ENCODE measurements around the gene BPGM. TPM values are rescaled to one million over a fixed set of nuclear protein-coding genes. Genes with fewer than 3 reads are reported as not detected.

Gene BPGM
- total RNA-seq, 2 experiments from 2014 or later = 23.7 to 24.9 TPM

DNA sequence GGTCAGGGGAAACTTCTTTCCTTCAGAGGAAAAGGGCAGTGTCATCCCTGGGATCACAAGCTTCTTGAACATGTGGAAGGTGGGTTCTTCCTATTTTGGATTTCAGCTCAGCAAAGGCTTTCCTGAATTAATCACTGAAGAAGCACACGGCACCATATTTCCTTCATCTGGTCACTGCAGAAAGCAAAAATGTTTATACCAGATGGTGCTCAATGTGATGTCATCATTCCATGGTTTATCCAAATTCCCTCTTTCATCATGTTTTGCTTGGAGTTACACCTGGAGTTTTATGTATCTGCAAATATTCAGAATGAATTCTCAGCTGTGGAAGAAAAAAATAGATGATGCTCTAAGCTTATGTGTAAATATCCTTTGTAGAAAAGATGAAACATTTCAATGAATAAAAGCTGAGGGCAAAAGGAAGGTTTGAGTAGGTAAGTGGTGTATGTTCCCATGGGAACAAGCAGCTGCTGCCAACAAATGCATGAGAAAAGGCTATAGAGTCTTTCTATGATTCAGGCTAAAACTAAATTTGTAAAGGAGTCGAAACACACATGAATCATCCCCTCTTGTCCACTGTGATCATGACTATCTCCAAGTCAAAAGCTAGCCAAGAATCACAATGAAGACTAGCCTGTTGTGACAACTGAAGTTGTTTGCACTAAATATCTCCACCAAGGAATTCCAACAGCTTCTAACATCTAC is 26.9 kb upstream of the BPGM start:
- no peaks in the 10 kb centered on the region for H3K9me3 Mint-ChIP-seq

DNA sequence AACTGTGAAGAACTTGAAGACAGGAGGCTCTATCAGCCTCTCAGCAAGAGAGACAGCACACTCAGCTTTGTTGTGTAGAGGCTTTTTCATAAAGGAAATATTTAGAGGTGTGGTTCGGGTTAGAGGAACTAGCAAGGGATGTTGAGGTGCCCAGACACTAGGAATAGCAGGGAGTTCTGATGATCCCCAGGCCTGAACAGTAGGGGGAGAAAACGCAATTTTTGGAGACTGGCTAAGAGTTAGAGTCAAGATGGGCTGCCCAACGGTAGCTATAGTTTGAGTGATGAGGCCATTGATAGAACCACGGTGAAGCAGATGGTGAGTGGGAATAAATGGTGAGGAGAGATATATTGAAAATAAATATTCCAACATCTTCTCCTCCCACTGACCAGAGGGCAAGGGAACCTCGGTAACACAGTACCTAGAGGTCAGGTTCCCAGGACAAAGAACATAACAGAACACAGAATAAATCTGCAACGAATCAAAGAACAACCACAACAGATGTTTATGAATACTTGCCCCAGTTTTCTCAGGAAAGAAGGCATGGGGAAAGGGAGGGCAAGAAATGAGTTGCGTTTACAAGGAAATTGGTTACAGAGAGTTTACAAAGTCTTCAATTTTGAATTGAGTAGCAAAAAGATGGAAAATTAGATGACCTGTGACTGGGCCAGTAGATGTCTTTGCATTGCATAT is 24.2 kb upstream of the BPGM start:
- no peak for DNase-seq
- H3K27ac Mint-ChIP-seq = no peak overlapping the region
- H3K27me3 Mint-ChIP-seq = peaks cover 45% of the 10 kb centered on the region
- H3K4me1 Mint-ChIP-seq (ENCODE audit: low read depth) = no peaks in the 10 kb centered on the region
- CTCF ChIA-PET = interaction anchor here (0.6 to 3.6 kb wide), 2 partner anchors 10 to 37 kb away, joined by 3 to 23 read pairs; no protein-coding TSS in a partner anchor
- no peaks in the 10 kb centered on the region for H3K36me3 Mint-ChIP-seq
- intact Hi-C loops (cut with micrococcal nuclease) = no loop called here
- no peak overlapping the region for H3K4me3 Mint-ChIP-seq
- no peaks in the 10 kb centered on the region for H3K9me3 Mint-ChIP-seq
- POLR2A ChIA-PET = no interaction called here

More for the DNA sequence above, 26.9 kb upstream of the BPGM start:
- peaks cover 39% of the 10 kb centered on the region for H3K27me3 Mint-ChIP-seq
- no peak overlapping the region for H3K4me3 Mint-ChIP-seq
- no peak overlapping the region for H3K27ac Mint-ChIP-seq
- no peaks in the 10 kb centered on the region for H3K4me1 Mint-ChIP-seq (ENCODE audit: low read depth)
- intact Hi-C loops (cut with micrococcal nuclease) = no loop called here
- POLR2A ChIA-PET = no interaction called here
- CTCF ChIA-PET = interaction anchor here (1.1 to 3.6 kb wide), 3 partner anchors 11 to 67 kb away, joined by 3 to 23 read pairs (median 19); no protein-coding TSS in a partner anchor
- DNase-seq = no peak
- no peaks in the 10 kb centered on the region for H3K36me3 Mint-ChIP-seq

DNA sequence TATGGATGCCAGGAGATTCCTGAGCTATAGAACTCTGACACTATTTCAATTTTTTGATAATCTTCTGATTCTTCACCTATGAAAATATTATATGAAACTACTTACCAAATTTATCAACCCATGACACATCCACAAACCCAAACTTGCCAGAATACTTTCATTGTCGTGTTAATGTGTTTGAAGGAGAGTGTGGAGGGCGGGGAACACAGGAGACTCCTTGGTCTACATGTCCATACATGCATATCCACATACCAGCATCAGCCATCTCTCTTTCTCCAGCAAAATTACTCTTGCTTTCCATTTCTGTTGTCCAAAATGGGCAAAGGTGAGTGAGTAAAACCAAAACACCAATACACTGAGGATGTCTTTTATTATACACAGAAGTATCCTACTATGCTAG is 23.5 kb upstream of the BPGM start:
- intact Hi-C loops (cut with micrococcal nuclease) = no loop called here
- no peak overlapping the region for H3K27ac Mint-ChIP-seq
- CTCF ChIA-PET = interaction anchor here (0.7 to 1.3 kb wide), 2 partner anchors 15 to 17 kb away, joined by 3 read pairs; no protein-coding TSS in a partner anchor
- H3K4me1 Mint-ChIP-seq (ENCODE audit: low read depth) = no peaks in the 10 kb centered on the region
- DNase-seq = no peak
- no peaks in the 10 kb centered on the region for H3K36me3 Mint-ChIP-seq
- H3K9me3 Mint-ChIP-seq = no peaks in the 10 kb centered on the region
- POLR2A ChIA-PET = no interaction called here
- H3K27me3 Mint-ChIP-seq = peaks cover 50% of the 10 kb centered on the region
- H3K4me3 Mint-ChIP-seq = no peak overlapping the region

DNA sequence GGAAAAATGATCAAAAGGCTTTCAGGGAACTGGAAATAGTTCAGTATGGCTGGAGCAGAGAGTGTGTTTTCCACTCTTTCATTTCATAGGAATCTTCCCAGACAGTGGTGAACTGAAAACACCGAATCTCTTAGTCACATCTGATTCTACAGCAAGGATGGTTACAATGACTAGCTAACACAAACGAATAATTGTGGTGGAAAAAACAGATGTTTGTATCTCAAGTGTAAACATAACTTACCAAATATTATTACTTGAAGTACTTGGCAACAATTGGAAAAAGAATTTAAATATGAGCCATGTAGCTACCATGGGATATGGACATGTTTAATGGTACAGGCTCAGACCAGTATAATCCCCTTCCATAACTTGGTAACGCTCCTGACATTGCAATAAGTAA is 21.1 kb upstream of the BPGM start:
- H3K4me1 Mint-ChIP-seq (ENCODE audit: low read depth) = no peaks in the 10 kb centered on the region
- no peak overlapping the region for H3K27ac Mint-ChIP-seq
- ChIA-PET POLR2A (no interaction called here), CTCF (interaction anchor here (1.0 kb wide), 1 partner anchor 19 kb away, joined by 3 read pairs; no protein-coding TSS in a partner anchor)
- H3K36me3 Mint-ChIP-seq = no peaks in the 10 kb centered on the region
- intact Hi-C loops (cut with micrococcal nuclease) = no loop called here
- no peak for DNase-seq
- H3K27me3 Mint-ChIP-seq = peaks cover 57% of the 10 kb centered on the region
- H3K9me3 Mint-ChIP-seq = no peaks in the 10 kb centered on the region
- H3K4me3 Mint-ChIP-seq = no peak overlapping the region

DNA sequence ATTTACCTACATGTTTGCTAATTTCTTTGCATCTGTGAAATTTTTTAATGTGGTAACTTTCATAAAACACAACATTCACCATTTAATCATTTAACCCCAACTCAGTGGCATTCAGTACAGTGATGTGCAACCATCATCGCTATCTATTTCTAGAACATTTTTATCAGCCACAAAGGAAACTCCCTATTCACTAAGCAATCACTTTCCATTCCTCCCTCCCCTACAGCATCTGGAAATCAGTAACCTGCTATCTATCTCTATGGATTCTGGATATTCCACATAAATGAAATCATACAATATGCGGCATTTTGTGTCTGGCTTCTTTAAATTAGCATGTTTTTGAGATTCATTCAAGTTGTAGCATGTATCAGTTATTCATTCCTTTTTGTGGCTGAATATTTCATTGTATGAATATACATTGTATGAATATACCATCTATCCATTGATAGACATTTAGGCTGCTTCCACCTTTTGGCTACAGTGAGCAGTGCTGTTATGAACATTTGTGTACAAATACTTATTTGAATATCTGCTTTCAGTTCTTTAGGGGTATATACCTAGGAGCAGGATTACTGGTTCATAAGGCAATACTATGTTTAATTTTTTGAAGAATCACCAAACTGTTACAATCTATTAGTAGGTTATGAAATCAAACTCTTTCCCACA is 19.4 kb upstream of the BPGM start:
- Mint-ChIP-seq H3K4me1 (ENCODE audit: low read depth) (no peaks in the 10 kb centered on the region), H3K4me3 (no peak overlapping the region), H3K27ac (no peak overlapping the region), H3K36me3 (no peaks in the 10 kb centered on the region), H3K9me3 (no peaks in the 10 kb centered on the region), H3K27me3 (peaks cover 52% of the 10 kb centered on the region)
- POLR2A ChIA-PET = interaction anchor here (1.0 kb wide), 1 partner anchor 19 kb away, joined by 3 read pairs; no protein-coding TSS in a partner anchor
- intact Hi-C loops (cut with micrococcal nuclease) = no loop called here
- CTCF ChIA-PET = interaction anchor here (1.1 kb wide), 1 partner anchor 327 kb away, joined by 3 read pairs; no protein-coding TSS in a partner anchor
- no peak for DNase-seq

DNA sequence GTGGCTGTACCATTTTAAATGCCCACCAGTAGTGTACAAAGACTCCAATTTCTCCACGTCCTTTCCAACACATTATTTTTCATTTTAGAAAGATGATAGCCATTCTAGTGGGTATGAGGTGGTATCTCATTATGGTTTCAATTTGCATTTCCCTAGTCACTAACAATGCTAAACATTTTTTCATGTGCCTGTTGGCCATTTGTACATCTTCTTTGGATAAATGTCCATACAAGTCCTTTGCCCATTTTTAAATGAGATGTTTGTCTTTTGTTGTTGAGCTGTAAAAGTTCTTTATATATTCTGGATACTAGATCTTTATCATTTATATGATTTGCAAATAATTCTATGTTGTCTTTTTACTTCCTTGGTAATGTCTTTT is 18.9 kb upstream of the BPGM start:
- ChIA-PET CTCF (interaction anchor here (1.1 kb wide), 1 partner anchor 326 kb away, joined by 3 read pairs; no protein-coding TSS in a partner anchor), POLR2A (no interaction called here)
- no peak for DNase-seq
- Mint-ChIP-seq H3K36me3 (no peaks in the 10 kb centered on the region), H3K9me3 (no peaks in the 10 kb centered on the region), H3K27me3 (peaks cover 47% of the 10 kb centered on the region), H3K4me3 (no peak overlapping the region), H3K4me1 (ENCODE audit: low read depth) (no peaks in the 10 kb centered on the region), H3K27ac (no peak overlapping the region)
- intact Hi-C loops (cut with micrococcal nuclease) = no loop called here

DNA sequence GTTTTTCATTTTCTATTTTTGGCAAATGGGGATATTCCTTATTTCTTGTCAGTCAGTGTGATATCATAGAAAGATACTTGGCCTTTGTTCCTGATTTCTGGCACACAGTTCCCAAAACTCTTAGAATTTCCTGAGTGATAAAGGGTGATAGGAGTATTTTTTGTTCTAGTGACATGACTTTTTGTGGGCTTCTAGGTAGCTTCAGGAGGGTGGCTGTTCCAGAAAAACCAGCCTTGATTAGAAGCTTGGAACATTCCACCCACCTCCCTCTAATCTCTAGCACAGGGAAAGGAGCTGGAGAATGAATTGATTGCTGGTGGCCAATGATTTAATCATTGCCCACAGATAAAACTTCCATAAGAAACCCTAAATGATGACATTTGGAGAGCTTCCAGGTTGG is 17.2 kb upstream of the BPGM start:
- Mint-ChIP-seq H3K4me1 (ENCODE audit: low read depth) (no peaks in the 10 kb centered on the region), H3K4me3 (no peak overlapping the region), H3K27me3 (peaks cover 39% of the 10 kb centered on the region), H3K9me3 (no peaks in the 10 kb centered on the region), H3K27ac (no peak overlapping the region), H3K36me3 (no peaks in the 10 kb centered on the region)
- ChIA-PET POLR2A (interaction anchor here (1.1 kb wide), 1 partner anchor 19 kb away, joined by 4 read pairs; no protein-coding TSS in a partner anchor), CTCF (interaction anchor here (1.4 to 8.1 kb wide), 3 partner anchors 72 to 324 kb away, joined by 4 to 110 read pairs (median 47); no protein-coding TSS in a partner anchor)
- no peak for DNase-seq
- intact Hi-C loops (cut with micrococcal nuclease) = no loop called here

DNA sequence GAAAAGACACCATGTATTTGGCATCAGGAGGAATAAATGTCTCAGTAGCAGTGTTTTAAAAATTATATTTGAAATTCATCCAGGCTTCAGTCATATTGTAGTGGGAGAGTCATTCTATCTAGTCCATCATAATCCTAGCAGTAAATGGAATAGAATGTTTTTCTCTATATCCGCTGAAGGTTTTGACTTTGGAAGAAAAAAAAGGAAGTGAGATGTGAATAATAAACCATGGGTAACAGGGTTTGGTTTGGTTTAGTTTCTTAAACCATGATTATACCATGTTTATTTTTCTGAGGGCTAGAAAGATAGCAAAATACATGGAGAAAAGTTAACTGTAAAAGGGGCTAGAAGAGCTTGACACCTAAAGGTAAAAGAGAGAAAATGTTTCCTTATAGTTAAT is 16.4 kb upstream of the BPGM start:
- ChIA-PET CTCF (interaction anchor here (1.4 to 8.1 kb wide), 5 partner anchors 10 to 323 kb away, joined by 4 to 110 read pairs (median 23); no protein-coding TSS in a partner anchor), POLR2A (no interaction called here)
- no peak overlapping the region for H3K4me3 Mint-ChIP-seq
- H3K27ac Mint-ChIP-seq = no peak overlapping the region
- no peaks in the 10 kb centered on the region for H3K36me3 Mint-ChIP-seq
- no peaks in the 10 kb centered on the region for H3K9me3 Mint-ChIP-seq
- H3K4me1 Mint-ChIP-seq (ENCODE audit: low read depth) = peaks cover 2% of the 10 kb centered on the region
- intact Hi-C loops (cut with micrococcal nuclease) = loop anchor here (10.0 kb wide), 1 partner anchor 235 kb away; no protein-coding TSS in a partner anchor
- DNase-seq = no peak
- peaks cover 33% of the 10 kb centered on the region for H3K27me3 Mint-ChIP-seq

DNA sequence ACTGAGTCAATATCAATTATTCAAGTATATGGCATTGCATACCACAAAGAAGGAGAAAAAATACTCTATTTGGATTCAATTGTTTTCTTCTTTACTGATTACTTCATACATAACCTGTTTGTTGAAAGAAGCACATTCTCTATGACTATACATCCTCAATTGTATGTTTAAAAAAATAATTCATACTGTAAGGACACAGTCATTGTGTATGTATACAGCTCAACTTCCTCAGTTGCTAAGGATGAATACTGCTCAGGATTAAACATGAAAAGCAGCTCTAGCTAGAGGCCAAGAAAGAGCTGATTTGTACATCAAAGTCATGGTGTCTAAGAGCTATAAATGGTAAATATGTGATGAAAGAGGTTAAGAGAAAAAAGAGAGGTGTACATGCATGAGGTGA is 15.8 kb upstream of the BPGM start:
- H3K9me3 Mint-ChIP-seq = no peaks in the 10 kb centered on the region
- peaks cover 8% of the 10 kb centered on the region for H3K4me1 Mint-ChIP-seq (ENCODE audit: low read depth)
- ChIA-PET CTCF (interaction anchor here (2.3 to 8.1 kb wide), 7 partner anchors 10 to 323 kb away, joined by 6 to 110 read pairs (median 23); no protein-coding TSS in a partner anchor), POLR2A (no interaction called here)
- no peak for DNase-seq
- no peak overlapping the region for H3K27ac Mint-ChIP-seq
- no peak overlapping the region for H3K4me3 Mint-ChIP-seq
- intact Hi-C loops (cut with micrococcal nuclease) = loop anchor here (10.0 kb wide), 1 partner anchor 234 kb away; no protein-coding TSS in a partner anchor
- no peaks in the 10 kb centered on the region for H3K36me3 Mint-ChIP-seq
- peaks cover 27% of the 10 kb centered on the region for H3K27me3 Mint-ChIP-seq

DNA sequence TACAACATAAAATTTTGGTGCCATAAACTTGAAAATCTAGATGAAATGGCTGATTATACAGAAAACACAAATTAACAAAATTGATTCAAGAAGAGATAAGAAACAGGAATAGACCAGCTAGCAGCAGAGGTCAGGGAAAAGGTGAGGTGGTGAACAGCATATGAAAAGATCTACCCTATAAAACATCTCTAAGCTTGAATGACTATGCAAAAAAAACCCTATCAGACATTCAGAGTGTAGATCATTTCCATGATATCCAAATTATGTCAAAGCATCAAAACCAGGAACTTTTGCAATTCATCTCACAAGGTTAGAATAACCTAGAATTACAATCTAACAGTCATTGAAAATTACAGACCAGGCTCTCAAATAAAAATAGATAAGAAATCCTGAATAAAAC is 14.6 kb upstream of the BPGM start:
- CTCF ChIA-PET = interaction anchor here (0.7 to 8.1 kb wide), 14 partner anchors 9 to 527 kb away, joined by 3 to 110 read pairs (median 9); partner anchors contain the start of gene AGBL3

DNA sequence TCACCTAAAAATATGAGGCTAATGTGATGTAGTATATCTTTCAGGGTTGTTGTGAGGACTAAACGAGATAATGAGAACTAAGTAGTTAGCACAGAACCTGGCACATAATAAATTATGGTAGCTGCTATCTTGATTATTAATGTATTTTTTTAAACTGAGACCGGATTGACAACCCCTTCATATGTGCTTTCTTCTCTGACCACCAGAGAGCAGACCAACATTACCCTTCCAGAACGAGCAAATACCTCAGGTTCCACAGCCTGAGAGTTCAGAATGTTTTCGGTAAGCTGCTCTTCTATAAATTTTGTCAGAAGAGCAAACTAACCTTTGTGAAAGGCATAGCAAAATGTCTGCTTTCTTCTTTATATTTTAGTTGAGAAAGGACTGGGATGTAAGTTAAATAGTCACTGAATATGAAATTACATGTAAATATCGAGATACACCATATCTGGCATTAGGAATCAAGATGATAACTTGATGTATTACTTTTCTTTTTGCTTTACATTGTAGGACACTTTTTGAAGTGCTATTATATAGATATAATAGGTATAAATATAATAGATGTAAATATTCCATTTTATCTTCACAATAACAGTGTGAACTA is 13.6 kb upstream of the BPGM start:
- DNase-seq = peak; percentile 29
- CTCF ChIA-PET = interaction anchor here (0.8 to 8.1 kb wide), 29 partner anchors 8 to 536 kb away, joined by 3 to 110 read pairs (median 5); partner anchors contain the start of gene AGBL3
- intact Hi-C loops (cut with micrococcal nuclease) = loop anchor here (1.0 to 10.0 kb wide), 4 partner anchors 68 to 321 kb away; no protein-coding TSS in a partner anchor

More for the DNA sequence above, 14.6 kb upstream of the BPGM start:
- Mint-ChIP-seq H3K4me1 (ENCODE audit: low read depth) (peaks cover 18% of the 10 kb centered on the region), H3K27me3 (peaks cover 20% of the 10 kb centered on the region), H3K4me3 (no peak overlapping the region), H3K27ac (no peak overlapping the region), H3K9me3 (no peaks in the 10 kb centered on the region), H3K36me3 (no peaks in the 10 kb centered on the region)
- DNase-seq = no peak
- POLR2A ChIA-PET = interaction anchor here (0.7 kb wide), 1 partner anchor 13 kb away, joined by 3 read pairs; no protein-coding TSS in a partner anchor
- intact Hi-C loops (cut with micrococcal nuclease) = loop anchor here (10.0 kb wide), 1 partner anchor 233 kb away; no protein-coding TSS in a partner anchor

More for the DNA sequence above, 13.6 kb upstream of the BPGM start:
- peaks cover 23% of the 10 kb centered on the region for H3K4me1 Mint-ChIP-seq (ENCODE audit: low read depth)
- peaks cover 13% of the 10 kb centered on the region for H3K27me3 Mint-ChIP-seq
- no peak overlapping the region for H3K4me3 Mint-ChIP-seq
- POLR2A ChIA-PET = interaction anchor here (0.6 kb wide), 1 partner anchor 118 kb away, joined by 3 read pairs; no protein-coding TSS in a partner anchor
- no peak overlapping the region for H3K27ac Mint-ChIP-seq
- H3K36me3 Mint-ChIP-seq = peaks cover 2% of the 10 kb centered on the region
- H3K9me3 Mint-ChIP-seq = no peaks in the 10 kb centered on the region
